Thyroid gland (tissue), 4 donors: ENCODE results near the gene TRIM33. TPM values are rescaled to one million over a fixed set of nuclear protein-coding genes. Genes with fewer than 3 reads are reported as not detected.
"Not testable (repeated sequence)": the region's sequence is repeated elsewhere in the genome, so short reads cannot be mapped to it uniquely, and the experiment has no call there.

ENCODE experiments used
- DNase-seq, 2 donors: peaks; one replicate each; pipeline ENCODE4 v3.0.0-alpha.2; 2019
- H3K27ac ChIP-seq, 3 donors: fragments of 200-600 bp; sonication (generic); 1 replicate in 2 of 3; 2 replicates in 1 of 3; pipeline ENCODE4 v1.5.1; 2016 to 2019; ENCODE audit warnings: mild to moderate bottlenecking in 1 of 3, moderate library complexity in 1 of 3
- H3K27me3 ChIP-seq: fragments of 200-600 bp; sonication (generic); one replicate; pipeline ENCODE4 v1.5.1; 2019
- H3K36me3 ChIP-seq, 2 donors: fragments of 200-600 bp; sonication (generic); one replicate each; pipeline ENCODE4 v1.5.1; 2016 to 2019
- H3K4me1 ChIP-seq, 2 donors: fragments of 200-600 bp; sonication (generic); one replicate each; pipeline ENCODE4 v1.5.1; 2017 to 2019
- H3K4me3 ChIP-seq, 3 donors: fragments of 200-600 bp; sonication (generic); replicated peaks in 1 of 3; 1 replicate in 2 of 3; 2 replicates in 1 of 3; pipeline ENCODE4 v1.5.1; 2016; ENCODE audit warnings: mild to moderate bottlenecking in 1 of 3
- H3K9me3 ChIP-seq: fragments of 200-600 bp; sonication (generic); one replicate; pipeline ENCODE4 v1.5.1; 2017
- POLR2A ChIP-seq, 2 donors: fragments of 450-650 bp; IDR thresholded peaks; one replicate each; pipeline ENCODE4 v1.6.1; 2017; ENCODE audit warnings: antibody characterized with exemption in 2 of 2, mild to moderate bottlenecking in 2 of 2, moderate library complexity in 1 of 2
- WGBS, 2 donors: methylation state at CpG; one replicate each; pipeline ENCODE4 v1.1.5; 2017; 5-methylcytosine and 5-hydroxymethylcytosine counted together
- intact Hi-C: fragments of 100-400 bp; cut with DNase I; formaldehyde crosslinking; loops from one replicate; pipeline ENCODE4 v1.15.1; 2023
- total RNA-seq, 4 donors: library from RNA; depleted of rRNA; stranded (reverse); fragments of >200 nt; gene quantifications; one replicate each; pipeline ENCODE4 v1.2.3, GENCODE V29; 2016
- TF ChIP-seq, protein P1 (sequence below), 6 experiments: fragments of 200-600 bp in 3 of 6; fragments of 450-650 bp in 3 of 6; sonication (generic) in 3 of 6; IDR thresholded peaks; one replicate each; pipeline ENCODE4 v1.5.1; 2016 to 2019; ENCODE audit warnings: antibody characterized with exemption in 6 of 6, mild to moderate bottlenecking in 2 of 6, inconsistent platforms in 1 of 6, moderate library complexity in 1 of 6

The TRIM33 gene
- total RNA-seq, 4 donors from 2014 or later: 53.9 to 112 (median 58.0) TPM

- Histone ChIP-seq H3K9me3 (no peaks in the 10 kb centered on the region), H3K27ac (no peak overlapping the region), H3K27me3 (no peaks in the 10 kb centered on the region), H3K4me1 (no peaks in the 10 kb centered on the region), H3K36me3 (peaks cover 9 to 36% of the 10 kb centered on the region in 2 donors), H3K4me3 (no peak overlapping the region)
- no peak for DNase-seq
- TF ChIP-seq, protein P1, sequence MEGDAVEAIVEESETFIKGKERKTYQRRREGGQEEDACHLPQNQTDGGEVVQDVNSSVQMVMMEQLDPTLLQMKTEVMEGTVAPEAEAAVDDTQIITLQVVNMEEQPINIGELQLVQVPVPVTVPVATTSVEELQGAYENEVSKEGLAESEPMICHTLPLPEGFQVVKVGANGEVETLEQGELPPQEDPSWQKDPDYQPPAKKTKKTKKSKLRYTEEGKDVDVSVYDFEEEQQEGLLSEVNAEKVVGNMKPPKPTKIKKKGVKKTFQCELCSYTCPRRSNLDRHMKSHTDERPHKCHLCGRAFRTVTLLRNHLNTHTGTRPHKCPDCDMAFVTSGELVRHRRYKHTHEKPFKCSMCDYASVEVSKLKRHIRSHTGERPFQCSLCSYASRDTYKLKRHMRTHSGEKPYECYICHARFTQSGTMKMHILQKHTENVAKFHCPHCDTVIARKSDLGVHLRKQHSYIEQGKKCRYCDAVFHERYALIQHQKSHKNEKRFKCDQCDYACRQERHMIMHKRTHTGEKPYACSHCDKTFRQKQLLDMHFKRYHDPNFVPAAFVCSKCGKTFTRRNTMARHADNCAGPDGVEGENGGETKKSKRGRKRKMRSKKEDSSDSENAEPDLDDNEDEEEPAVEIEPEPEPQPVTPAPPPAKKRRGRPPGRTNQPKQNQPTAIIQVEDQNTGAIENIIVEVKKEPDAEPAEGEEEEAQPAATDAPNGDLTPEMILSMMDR (IDR thresholded peaks at IDR 0.05): no peak
- no peak for TF ChIP-seq POLR2A (IDR thresholded peaks at IDR 0.05)
- WGBS, 2 donors: 93 to 95% methylated on average over 4 of the region's 4 CpGs
- intact Hi-C loops: no loop called here
Measured at GRCh38 chr1:114397601-114398000, 113.4 kb downstream of the TRIM33 start.

DNA sequence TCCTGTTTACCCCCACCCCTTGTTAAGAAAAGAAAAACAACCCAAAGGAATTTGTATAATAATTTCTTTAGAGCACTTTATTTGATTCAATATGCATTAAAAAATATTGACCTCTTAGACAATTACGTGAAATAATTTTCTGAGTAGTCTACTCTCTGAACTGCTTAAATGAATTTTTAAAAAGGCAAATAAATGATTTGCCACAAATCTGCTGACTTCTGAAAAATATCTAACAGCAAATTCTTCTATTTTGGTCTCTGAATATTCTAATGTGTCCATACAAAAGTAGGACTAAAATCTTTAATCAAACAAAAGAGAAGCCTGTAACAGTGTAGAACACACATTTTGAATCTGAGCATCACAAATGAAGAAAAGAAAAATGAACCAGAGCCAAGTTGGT is 115.1 kb downstream of the TRIM33 start:
- H3K27ac ChIP-seq: no peak overlapping the region
- intact Hi-C loops: no loop called here
- no peak for DNase-seq
- no peaks in the 10 kb centered on the region for H3K4me1 ChIP-seq
- no peaks in the 10 kb centered on the region for H3K27me3 ChIP-seq
- H3K36me3 ChIP-seq: peaks cover 0 to 30% of the 10 kb centered on the region in 2 donors
- no peak for TF ChIP-seq POLR2A (IDR thresholded peaks at IDR 0.05)
- TF ChIP-seq, protein P1 (IDR thresholded peaks at IDR 0.05): no peak
- 94 to 97% methylated on average over 1 of the region's 1 CpG for WGBS, 2 donors
- no peaks in the 10 kb centered on the region for H3K9me3 ChIP-seq
- H3K4me3 ChIP-seq: no peak overlapping the region

- no peak for DNase-seq
- no peak overlapping the region for H3K4me3 ChIP-seq
- H3K27me3 ChIP-seq: no peaks in the 10 kb centered on the region
- H3K4me1 ChIP-seq: no peaks in the 10 kb centered on the region
- H3K36me3 ChIP-seq: peaks cover 0 to 11% of the 10 kb centered on the region in 2 donors
- H3K27ac ChIP-seq: no peak overlapping the region
- intact Hi-C loops: no loop called here
- H3K9me3 ChIP-seq: no peaks in the 10 kb centered on the region
- no peak for TF ChIP-seq POLR2A (IDR thresholded peaks at IDR 0.05)
- TF ChIP-seq, protein P1 (IDR thresholded peaks at IDR 0.05): no peak
Measured at GRCh38 chr1:114390960-114391359, 120.0 kb downstream of the TRIM33 start.

DNA sequence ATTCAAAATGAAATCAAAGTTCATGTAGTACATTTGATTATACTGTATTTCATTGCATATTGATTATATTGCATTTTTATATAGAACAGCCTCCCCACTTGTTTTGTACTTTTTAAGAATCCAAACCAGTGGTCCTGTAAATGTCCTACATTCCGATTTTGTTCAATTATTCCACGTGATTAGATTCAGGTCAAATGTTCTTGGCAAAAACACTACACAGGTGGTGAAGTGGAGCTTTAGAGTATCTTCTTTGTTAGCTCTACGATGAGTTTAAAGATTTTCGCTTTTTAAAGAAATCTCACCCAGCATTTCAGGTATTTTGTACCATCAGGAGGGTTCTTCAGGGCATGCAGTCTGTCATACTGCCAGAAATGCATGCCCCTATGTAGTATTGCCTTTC is 120.6 kb downstream of the TRIM33 start:
- Histone ChIP-seq H3K27me3 (no peaks in the 10 kb centered on the region), H3K4me3 (no peak overlapping the region), H3K9me3 (no peaks in the 10 kb centered on the region), H3K36me3 (peaks cover 0 to 7% of the 10 kb centered on the region in 2 donors), H3K4me1 (no peaks in the 10 kb centered on the region), H3K27ac (no peak overlapping the region)
- TF ChIP-seq, protein P1 (IDR thresholded peaks at IDR 0.05): no peak
- no peak for TF ChIP-seq POLR2A (IDR thresholded peaks at IDR 0.05)
- 84 to 88% methylated on average over 4 of the region's 4 CpGs for WGBS, 2 donors
- intact Hi-C loops: no loop called here
- no peak for DNase-seq

GRCh38 chr1:114388432-114389003 is 122.5 kb downstream of the TRIM33 start:
- Histone ChIP-seq H3K36me3 (peaks cover 0 to 4% of the 10 kb centered on the region in 2 donors), H3K27ac (no peak overlapping the region), H3K27me3 (no peaks in the 10 kb centered on the region), H3K4me1 (no peaks in the 10 kb centered on the region), H3K4me3 (no peak overlapping the region), H3K9me3 (no peaks in the 10 kb centered on the region)
- no peak for DNase-seq
- intact Hi-C loops: no loop called here
- 80 to 83% methylated on average over 1 of the region's 1 CpG for WGBS, 2 donors
- TF ChIP-seq POLR2A (IDR thresholded peaks at IDR 0.05): no peak
- TF ChIP-seq, protein P1 (IDR thresholded peaks at IDR 0.05): no peak

DNA sequence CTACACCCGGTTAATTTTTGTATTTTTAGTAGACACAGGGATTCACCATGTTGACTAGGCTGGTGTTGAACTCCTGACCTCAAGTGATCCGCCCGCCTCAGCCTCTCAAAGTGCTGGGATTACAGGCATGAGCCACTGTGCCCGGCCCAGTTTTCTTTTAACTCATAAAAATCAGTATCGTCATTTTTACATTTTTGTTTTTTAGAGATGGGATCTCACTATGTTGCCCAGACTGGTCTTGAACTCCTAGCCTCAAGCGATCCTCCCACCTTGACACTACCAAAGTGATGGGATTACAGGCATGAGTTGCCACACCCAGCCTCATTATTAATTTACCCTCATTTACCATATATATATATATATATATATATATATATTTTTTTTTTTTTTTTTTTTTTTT is 123.4 kb downstream of the TRIM33 start:
- DNase-seq, H3K4me3 ChIP-seq, H3K4me1 ChIP-seq, H3K9me3 ChIP-seq, intact Hi-C loops, H3K27ac ChIP-seq, H3K27me3 ChIP-seq, H3K36me3 ChIP-seq: not testable (repeated sequence)
- WGBS, 2 donors: 88 to 97% methylated on average over 6 of the region's 6 CpGs
